ENCODE results near the gene RNF130.
"Not testable (repeated sequence)": the region's sequence is repeated elsewhere in the genome, so short reads cannot be mapped to it uniquely, and the experiment has no call there.

- TF ChIP-seq, protein P1, sequence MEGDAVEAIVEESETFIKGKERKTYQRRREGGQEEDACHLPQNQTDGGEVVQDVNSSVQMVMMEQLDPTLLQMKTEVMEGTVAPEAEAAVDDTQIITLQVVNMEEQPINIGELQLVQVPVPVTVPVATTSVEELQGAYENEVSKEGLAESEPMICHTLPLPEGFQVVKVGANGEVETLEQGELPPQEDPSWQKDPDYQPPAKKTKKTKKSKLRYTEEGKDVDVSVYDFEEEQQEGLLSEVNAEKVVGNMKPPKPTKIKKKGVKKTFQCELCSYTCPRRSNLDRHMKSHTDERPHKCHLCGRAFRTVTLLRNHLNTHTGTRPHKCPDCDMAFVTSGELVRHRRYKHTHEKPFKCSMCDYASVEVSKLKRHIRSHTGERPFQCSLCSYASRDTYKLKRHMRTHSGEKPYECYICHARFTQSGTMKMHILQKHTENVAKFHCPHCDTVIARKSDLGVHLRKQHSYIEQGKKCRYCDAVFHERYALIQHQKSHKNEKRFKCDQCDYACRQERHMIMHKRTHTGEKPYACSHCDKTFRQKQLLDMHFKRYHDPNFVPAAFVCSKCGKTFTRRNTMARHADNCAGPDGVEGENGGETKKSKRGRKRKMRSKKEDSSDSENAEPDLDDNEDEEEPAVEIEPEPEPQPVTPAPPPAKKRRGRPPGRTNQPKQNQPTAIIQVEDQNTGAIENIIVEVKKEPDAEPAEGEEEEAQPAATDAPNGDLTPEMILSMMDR (IDR thresholded peaks at IDR 0.05), result not testable (repeated sequence)
- TF ChIP-seq POLR2A (IDR thresholded peaks at IDR 0.05), result not testable (repeated sequence)
Observed at GRCh38 chr5:179990525-179990924, 81.0 kb downstream of the RNF130 start.
